Activated CD4-positive, alpha-beta T cell treated with anti-CD3 and anti-CD28 coated beads, Interleukin-2, amount 10 ng/mL, durations not matched to agents 7 days and 5 days (primary cell): ENCODE data around the gene AMMECR1. TPM values are rescaled to one million over a fixed set of nuclear protein-coding genes. Genes with fewer than 3 reads are reported as not detected.
"Not testable (repeated sequence)": the region's sequence is repeated elsewhere in the genome, so short reads cannot be mapped to it uniquely, and the experiment has no call there.

Experiments
- CTCF ChIA-PET: fragments of 350-600 bp; sonication (Branson Sonifier 250); formaldehyde crosslinking; loops from one replicate; lab custom pipeline; 2021; ENCODE audit warnings: antibody characterized with exemption; lab: Charles Lee
- POLR2A ChIA-PET: fragments of 350-600 bp; sonication (Branson Sonifier 250); formaldehyde crosslinking; loops from one replicate; lab custom pipeline; 2021; ENCODE audit warnings: antibody characterized with exemption; lab: Charles Lee
- DNase-seq: peaks from one replicate; pipeline ENCODE4 v3.0.0-alpha.2; 2020
- H3K27ac Mint-ChIP-seq: one replicate; pipeline ENCODE4 v1.8.0; 2021; ENCODE audit warnings: mild to moderate bottlenecking, moderate library complexity, mixed read lengths
- H3K27me3 Mint-ChIP-seq: one replicate; pipeline ENCODE4 v1.8.0; 2021; ENCODE audit warnings: mixed read lengths
- H3K36me3 Mint-ChIP-seq: one replicate; pipeline ENCODE4 v1.8.0; 2021; ENCODE audit warnings: low read depth, mixed read lengths
- H3K4me1 Mint-ChIP-seq: one replicate; pipeline ENCODE4 v1.8.0; 2021; ENCODE audit warnings: mixed read lengths
- H3K4me3 Mint-ChIP-seq: one replicate; pipeline ENCODE4 v1.8.0; 2021; ENCODE audit warnings: mild to moderate bottlenecking, moderate library complexity, mixed read lengths
- H3K9me3 Mint-ChIP-seq: one replicate; pipeline ENCODE4 v1.8.0; 2021; ENCODE audit warnings: mixed read lengths
- total RNA-seq, 2 experiments: library from RNA; stranded (reverse); gene quantifications; one replicate each; pipeline ENCODE4 v1.2.3, GENCODE V29; 2021

AMMECR1 gene
- total RNA-seq: 1 to 10 TPM; 8.6 to 9.9 TPM

GRCh38 chrX:110317820-110318663 is at the start of gene AMMECR1:
AMMECR1 (minus strand) TSS chrX:110318085; CDS start chrX:110318071, 14 bp downstream.
- Mint-ChIP-seq H3K27ac (peak within 1 kb of the TSS; percentile 92), H3K36me3 (no peaks in the 10 kb centered on the region), H3K4me1 (peaks cover 22% of the 10 kb centered on the region), H3K4me3 (peak within 1 kb of the TSS; percentile 88), H3K9me3 (no peaks in the 10 kb centered on the region), H3K27me3 (peaks cover 3% of the 10 kb centered on the region)
- ChIA-PET POLR2A (interaction anchor here (1.4 kb wide), 1 partner anchor 89 kb away, joined by 7 read pairs; no protein-coding TSS in a partner anchor), CTCF (interaction anchor here (0.5 to 0.9 kb wide), 2 partner anchors 108 to 413 kb away, joined by 3 to 4 read pairs; no protein-coding TSS in a partner anchor)
- DNase-seq: peak; percentile 79

GRCh38 chrX:110363244-110363643 is 45.4 kb upstream of the AMMECR1 start:
- ChIA-PET CTCF (no interaction called here), POLR2A (no interaction called here)
- no peaks in the 10 kb centered on the region for H3K27me3 Mint-ChIP-seq
- no peak for DNase-seq
- no peaks in the 10 kb centered on the region for H3K36me3 Mint-ChIP-seq
- no peaks in the 10 kb centered on the region for H3K4me1 Mint-ChIP-seq
- H3K27ac Mint-ChIP-seq: no peak overlapping the region
- H3K4me3 Mint-ChIP-seq: no peak overlapping the region
- H3K9me3 Mint-ChIP-seq: no peaks in the 10 kb centered on the region

- no peak overlapping the region for H3K27ac Mint-ChIP-seq
- H3K4me3 Mint-ChIP-seq: no peak overlapping the region
- no peaks in the 10 kb centered on the region for H3K36me3 Mint-ChIP-seq
- H3K9me3 Mint-ChIP-seq: no peaks in the 10 kb centered on the region
- ChIA-PET POLR2A (no interaction called here), CTCF (no interaction called here)
- no peaks in the 10 kb centered on the region for H3K4me1 Mint-ChIP-seq
- no peaks in the 10 kb centered on the region for H3K27me3 Mint-ChIP-seq
- DNase-seq: no peak
Observed at GRCh38 chrX:110359273-110359672, 41.4 kb upstream of the AMMECR1 start.

GRCh38 chrX:110358548-110358947 is 40.7 kb upstream of the AMMECR1 start, which contains the start of gene RTL9:
RTL9 (plus strand) TSS chrX:110358848; CDS start chrX:110450618, 91,770 bp downstream.
- Mint-ChIP-seq H3K9me3 (no peaks in the 10 kb centered on the region), H3K27ac (no peak within 1 kb of the TSS), H3K4me1 (no peaks in the 10 kb centered on the region), H3K27me3 (no peaks in the 10 kb centered on the region), H3K4me3 (no peak within 1 kb of the TSS), H3K36me3 (no peaks in the 10 kb centered on the region)
- CTCF ChIA-PET: no interaction called here
- no peak for DNase-seq
- POLR2A ChIA-PET: no interaction called here

GRCh38 chrX:110346681-110347080 is 28.8 kb upstream of the AMMECR1 start:
- H3K36me3 Mint-ChIP-seq: no peaks in the 10 kb centered on the region
- H3K27ac Mint-ChIP-seq: no peak overlapping the region
- no peaks in the 10 kb centered on the region for H3K4me1 Mint-ChIP-seq
- ChIA-PET CTCF (no interaction called here), POLR2A (no interaction called here)
- no peaks in the 10 kb centered on the region for H3K9me3 Mint-ChIP-seq
- H3K4me3 Mint-ChIP-seq: no peak overlapping the region
- no peaks in the 10 kb centered on the region for H3K27me3 Mint-ChIP-seq
- DNase-seq: no peak

GRCh38 chrX:110341189-110342035 is 23.5 kb upstream of the AMMECR1 start:
- Mint-ChIP-seq H3K36me3 (no peaks in the 10 kb centered on the region), H3K4me3 (no peak overlapping the region), H3K9me3 (no peaks in the 10 kb centered on the region), H3K4me1 (no peaks in the 10 kb centered on the region), H3K27me3 (no peaks in the 10 kb centered on the region), H3K27ac (no peak overlapping the region)
- no peak for DNase-seq
- ChIA-PET POLR2A (no interaction called here), CTCF (interaction anchor here (0.7 kb wide), 1 partner anchor 30 kb away, joined by 4 read pairs; no protein-coding TSS in a partner anchor)

GRCh38 chrX:110338935-110339334 is 21.1 kb upstream of the AMMECR1 start:
- no peak overlapping the region for H3K4me3 Mint-ChIP-seq
- ChIA-PET POLR2A (no interaction called here), CTCF (no interaction called here)
- no peaks in the 10 kb centered on the region for H3K36me3 Mint-ChIP-seq
- no peak for DNase-seq
- no peaks in the 10 kb centered on the region for H3K27me3 Mint-ChIP-seq
- H3K4me1 Mint-ChIP-seq: no peaks in the 10 kb centered on the region
- no peaks in the 10 kb centered on the region for H3K9me3 Mint-ChIP-seq
- no peak overlapping the region for H3K27ac Mint-ChIP-seq

- CTCF ChIA-PET, H3K27ac Mint-ChIP-seq, DNase-seq, H3K4me3 Mint-ChIP-seq, H3K36me3 Mint-ChIP-seq, POLR2A ChIA-PET, H3K27me3 Mint-ChIP-seq, H3K9me3 Mint-ChIP-seq, H3K4me1 Mint-ChIP-seq: not testable (repeated sequence)
Observed at GRCh38 chrX:110333458-110333857, 15.6 kb upstream of the AMMECR1 start.

GRCh38 chrX:110331444-110332030 is 13.7 kb upstream of the AMMECR1 start:
- CTCF ChIA-PET: no interaction called here
- no peak for DNase-seq
- Mint-ChIP-seq H3K9me3 (no peaks in the 10 kb centered on the region), H3K36me3 (no peaks in the 10 kb centered on the region), H3K4me1 (no peaks in the 10 kb centered on the region), H3K4me3 (no peak overlapping the region), H3K27ac (no peak overlapping the region), H3K27me3 (no peaks in the 10 kb centered on the region)
- POLR2A ChIA-PET: no interaction called here

- H3K4me1 Mint-ChIP-seq, H3K9me3 Mint-ChIP-seq, POLR2A ChIA-PET, H3K27me3 Mint-ChIP-seq, H3K27ac Mint-ChIP-seq, H3K4me3 Mint-ChIP-seq, CTCF ChIA-PET, DNase-seq, H3K36me3 Mint-ChIP-seq: not testable (repeated sequence)
Observed at GRCh38 chrX:110328613-110329012, 10.7 kb upstream of the AMMECR1 start.

GRCh38 chrX:110327336-110327735 is 9.5 kb upstream of the AMMECR1 start:
- DNase-seq: no peak
- peaks cover 3% of the 10 kb centered on the region for H3K27me3 Mint-ChIP-seq
- H3K9me3 Mint-ChIP-seq: no peaks in the 10 kb centered on the region
- H3K36me3 Mint-ChIP-seq: no peaks in the 10 kb centered on the region
- H3K4me3 Mint-ChIP-seq: no peak overlapping the region
- no peaks in the 10 kb centered on the region for H3K4me1 Mint-ChIP-seq
- ChIA-PET POLR2A (no interaction called here), CTCF (no interaction called here)
- H3K27ac Mint-ChIP-seq: no peak overlapping the region

- Mint-ChIP-seq H3K4me3 (no peak overlapping the region), H3K36me3 (no peaks in the 10 kb centered on the region), H3K4me1 (no peaks in the 10 kb centered on the region), H3K9me3 (no peaks in the 10 kb centered on the region), H3K27me3 (peaks cover 6% of the 10 kb centered on the region), H3K27ac (no peak overlapping the region)
- ChIA-PET CTCF (no interaction called here), POLR2A (no interaction called here)
- no peak for DNase-seq
Observed at GRCh38 chrX:110326712-110327111, 8.8 kb upstream of the AMMECR1 start.
